Upper lobe of left lung (tissue), 6 donors: Measurements from ENCODE around the gene KLF15. TPM values are rescaled to one million over a fixed set of nuclear protein-coding genes. Genes with fewer than 3 reads are reported as not detected.

Source experiments
- ATAC-seq, 2 donors: fragments of 200-7000 bp; cut with Tn5 transposase; one replicate each; pipeline ENCODE4 v1.9.1; 2022; ENCODE audit warnings: mild to moderate bottlenecking in 2 of 2, moderate library complexity in 2 of 2; ENCODE audit not compliant: low FRiP score in 2 of 2
- DNase-seq, 2 donors: peaks; one replicate each; pipeline ENCODE4 v3.0.0-alpha.2; 2019 to 2020
- H3K27ac ChIP-seq, 4 donors: fragments of 200-600 bp; sonication (generic); one replicate each; pipeline ENCODE4 v1.5.1; 2016 to 2019
- H3K27me3 ChIP-seq, 4 donors: fragments of 200-600 bp; sonication (generic); one replicate each; pipeline ENCODE4 v1.5.1; 2017 to 2019
- H3K36me3 ChIP-seq, 4 donors: fragments of 200-600 bp; sonication (generic); one replicate each; pipeline ENCODE4 v1.5.1; 2016 to 2019
- H3K4me1 ChIP-seq, 4 donors: fragments of 200-600 bp; sonication (generic); one replicate each; pipeline ENCODE4 v1.5.1; 2018 to 2019
- H3K4me3 ChIP-seq, 4 donors: fragments of 200-600 bp; sonication (generic); one replicate each; pipeline ENCODE4 v1.5.1; 2017 to 2019; ENCODE audit warnings: mild to moderate bottlenecking in 2 of 4, moderate library complexity in 1 of 4
- H3K9me3 ChIP-seq, 4 donors: fragments of 200-600 bp; sonication (generic); one replicate each; pipeline ENCODE4 v1.5.1; 2018 to 2019
- CTCF ChIP-seq, 6 experiments: fragments of 450-650 bp in 4 of 6; fragments of 200-600 bp in 2 of 6; sonication (generic) in 2 of 6; IDR thresholded peaks; one replicate each; pipeline ENCODE4 v1.5.1; 2016 to 2019; ENCODE audit warnings: antibody characterized with exemption in 6 of 6
- EP300 ChIP-seq, 4 donors: sonication (generic); formaldehyde crosslinking; IDR thresholded peaks; one replicate each; pipeline ENCODE4 v1.5.1; 2017; ENCODE audit warnings: antibody characterized with exemption in 4 of 4, control low read depth in 2 of 4
- POLR2A ChIP-seq, 4 donors: fragments of 450-650 bp; IDR thresholded peaks; one replicate each; pipeline ENCODE4 v1.5.1; 2016 to 2017; ENCODE audit warnings: antibody characterized with exemption in 4 of 4, mild to moderate bottlenecking in 2 of 4
- POLR2AphosphoS5 ChIP-seq, 2 donors: sonication (generic); formaldehyde crosslinking; IDR thresholded peaks; one replicate each; pipeline ENCODE4 v1.5.1; 2017; ENCODE audit warnings: antibody characterized with exemption in 2 of 2
- WGBS, 2 donors: methylation state at CpG; one replicate each; pipeline ENCODE4 v1.1.5; 2017 to 2018; 5-methylcytosine and 5-hydroxymethylcytosine counted together
- total RNA-seq, 6 donors: library from RNA; depleted of rRNA in 4 of 6; stranded (reverse); fragments of >200 nt in 4 of 6; gene quantifications; one replicate each; pipeline versions ENCODE4 v1.1.0 to v1.2.1, GENCODE V29; 2016 to 2021
- donor health status: DM: no; HTN: no; CAD: no; lungs with moderate emphysema.
- donor health status: DM: no; HTN: yes; CAD: no; lungs with severe emphysema.

Gene KLF15
- total RNA-seq, 6 donors from 2014 or later: 21.6 to 52.4 (median 38.3) TPM

GRCh38 chr3:126360714-126361060 lies 3.5 kb upstream of the KLF15 start:
- 80 to 81% methylated on average over 1 to 2 of the region's 3 CpGs for WGBS, 2 donors
- H3K36me3 ChIP-seq: no peaks in the 10 kb centered on the region
- no peak overlapping the region for H3K4me3 ChIP-seq
- no peak for ATAC-seq
- H3K4me1 ChIP-seq: peaks cover 6 to 24% (median 17%) of the 10 kb centered on the region in 4 donors
- H3K27me3 ChIP-seq: peaks cover 0 to 12% (median 3%) of the 10 kb centered on the region in 4 donors
- H3K27ac ChIP-seq: no peak overlapping the region
- peak in 1 of 2 donors; percentile 14 for DNase-seq
- H3K9me3 ChIP-seq: no peaks in the 10 kb centered on the region
- no peak for TF ChIP-seq EP300 (IDR thresholded peaks at IDR 0.05)
- TF ChIP-seq POLR2AphosphoS5 (IDR thresholded peaks at IDR 0.05): no peak
- TF ChIP-seq POLR2A (IDR thresholded peaks at IDR 0.05): no peak
- no peak for TF ChIP-seq CTCF (IDR thresholded peaks at IDR 0.05)

GRCh38 chr3:126360046-126360713 lies 3.0 kb upstream of the KLF15 start:
- WGBS, 2 donors: 78 to 79% methylated on average over 3 of the region's 3 CpGs
- Histone ChIP-seq H3K9me3 (no peaks in the 10 kb centered on the region), H3K27ac (no peak overlapping the region), H3K4me1 (peaks cover 12 to 29% (median 22%) of the 10 kb centered on the region in 4 donors), H3K4me3 (no peak overlapping the region), H3K27me3 (peaks cover 0 to 12% (median 3%) of the 10 kb centered on the region in 4 donors), H3K36me3 (no peaks in the 10 kb centered on the region)
- ATAC-seq: no peak
- peak in 1 of 2 donors; percentile 12 for DNase-seq
- TF ChIP-seq CTCF (IDR thresholded peaks at IDR 0.05) (no peak), POLR2AphosphoS5 (IDR thresholded peaks at IDR 0.05) (no peak), POLR2A (IDR thresholded peaks at IDR 0.05) (no peak), EP300 (IDR thresholded peaks at IDR 0.05) (no peak)

GRCh38 chr3:126358816-126359181 lies 1.6 kb upstream of the KLF15 start:
- ATAC-seq (no peak), DNase-seq (no peak)
- Histone ChIP-seq H3K36me3 (no peaks in the 10 kb centered on the region), H3K4me1 (peaks cover 17 to 41% (median 36%) of the 10 kb centered on the region in 4 donors), H3K27ac (no peak overlapping the region), H3K27me3 (peaks cover 0 to 12% (median 3%) of the 10 kb centered on the region in 4 donors), H3K4me3 (no peak overlapping the region), H3K9me3 (no peaks in the 10 kb centered on the region)
- TF ChIP-seq POLR2A (IDR thresholded peaks at IDR 0.05) (no peak), EP300 (IDR thresholded peaks at IDR 0.05) (no peak), POLR2AphosphoS5 (IDR thresholded peaks at IDR 0.05) (no peak), CTCF (IDR thresholded peaks at IDR 0.05) (no peak)
- WGBS, 2 donors: 83 to 91% methylated on average over 3 of the region's 3 CpGs

- peak in 1 of 2 donors; percentile 16 for ATAC-seq
- peaks cover 20 to 45% (median 40%) of the 10 kb centered on the region in 4 donors for H3K4me1 ChIP-seq
- WGBS, 2 donors: 0 to 8% methylated on average over 2 to 11 of the region's 11 CpGs
- DNase-seq: peak in 1 of 2 donors; percentile 78
- H3K27ac ChIP-seq: peak overlapping the region; percentile 34 to 93 (median 70)
- H3K9me3 ChIP-seq: no peaks in the 10 kb centered on the region
- H3K27me3 ChIP-seq: peaks cover 0 to 12% (median 3%) of the 10 kb centered on the region in 4 donors
- peak overlapping the region in 3 of 4 donors; percentile 60 to 91 (median 71) for H3K4me3 ChIP-seq
- TF ChIP-seq CTCF (IDR thresholded peaks at IDR 0.05) (no peak), EP300 (IDR thresholded peaks at IDR 0.05) (no peak)
- no peaks in the 10 kb centered on the region for H3K36me3 ChIP-seq
These were observed 1.0 kb upstream of the KLF15 start for GRCh38 chr3:126358038-126358815.
